Colonic mucosa (tissue), 4 donors: Measurements from ENCODE around the gene EBI3. TPM values are rescaled to one million over a fixed set of nuclear protein-coding genes. Genes with fewer than 3 reads are reported as not detected.
A peak's percentile ranks its signal among the peaks of the same experiment; 100 is the strongest.
"Not testable (repeated sequence)": the region's sequence is repeated elsewhere in the genome, so short reads cannot be mapped to it uniquely, and the experiment has no call there.

Experiments
- DNase-seq: peaks from one replicate; pipeline ENCODE4 v3.0.0-alpha.2; 2020
- H3K27ac ChIP-seq: fragments of 200-600 bp; one replicate; pipeline ENCODE4 v1.8.0; 2021
- H3K27me3 ChIP-seq: fragments of 200-600 bp; one replicate; pipeline ENCODE4 v1.8.0; 2021
- H3K36me3 ChIP-seq: fragments of 200-600 bp; one replicate; pipeline ENCODE4 v1.8.0; 2021
- H3K4me1 ChIP-seq: fragments of 200-600 bp; one replicate; pipeline ENCODE4 v1.8.0; 2021; ENCODE audit warnings: mild to moderate bottlenecking
- H3K4me3 ChIP-seq: fragments of 200-600 bp; one replicate; pipeline ENCODE4 v1.8.0; 2021
- H3K9ac ChIP-seq, 2 donors: one replicate each; pipeline ENCODE4 v1.7.0; 2013; ENCODE audit warnings: control low read depth in 2 of 2, low read depth in 2 of 2, low read length in 2 of 2
- H3K9me3 ChIP-seq: fragments of 200-600 bp; one replicate; pipeline ENCODE4 v1.8.0; 2021
- CTCF ChIP-seq: fragments of 200-600 bp; IDR thresholded peaks from one replicate; pipeline ENCODE4 v1.8.0; 2022; ENCODE audit warnings: antibody characterized with exemption, mild to moderate bottlenecking
- intact Hi-C: fragments of 100-400 bp; cut with DNase I; formaldehyde crosslinking; loops from one replicate; pipeline ENCODE4 v1.14.1; 2022
- total RNA-seq, 2 donors: library from RNA; stranded (reverse); fragmentation: NEBNext Ultra II Directional in 1 of 2; extraction: Animal tissue kit (Norgen Biotek cat#: 25700) in 1 of 2; gene quantifications; one replicate each; pipeline ENCODE4 v1.2.1, GENCODE V29; 2021
- donor health status: healthy.
- donor health status: DM: no; HTN: no; CAD: no.
- donor health status: DM: no; HTN: no; CAD: no.

Gene EBI3
- total RNA-seq, 2 donors from 2014 or later = 0.56 to 1.6 TPM

DNA sequence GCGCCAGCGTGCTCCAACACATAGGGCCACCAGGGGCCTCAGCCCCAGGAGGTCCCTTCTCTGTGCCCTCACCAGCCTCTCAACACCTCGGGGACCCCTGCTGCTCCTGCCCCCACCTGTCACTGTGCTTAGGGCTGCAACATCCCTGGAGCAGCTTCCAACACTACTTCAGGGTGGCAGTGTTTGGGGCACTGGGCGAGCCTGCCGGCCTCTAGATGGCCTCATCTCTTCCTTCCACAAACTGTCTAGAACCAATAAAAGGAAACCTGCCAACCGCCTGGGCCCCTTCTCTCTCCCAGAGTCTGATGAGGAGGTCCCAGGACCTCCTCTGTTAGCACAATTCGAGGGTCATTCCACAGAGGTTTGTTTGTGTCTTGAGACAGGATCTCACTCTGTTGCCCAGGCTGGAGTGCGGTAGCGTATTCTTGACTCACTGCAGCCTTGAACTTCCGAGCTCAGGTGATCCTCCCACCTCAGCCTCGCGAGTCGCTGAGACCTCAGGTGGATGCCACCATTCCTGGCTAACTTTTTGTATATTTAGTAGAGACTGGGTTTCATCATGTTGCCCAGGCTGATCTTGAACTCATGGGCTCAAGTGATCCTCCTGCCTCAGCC, 39.6 kb downstream of the EBI3 start:
- no peaks in the 10 kb centered on the region for H3K4me1 ChIP-seq
- no peaks in the 10 kb centered on the region for H3K36me3 ChIP-seq
- H3K9ac ChIP-seq = peak overlapping the region in 1 of 2 donors; percentile 4
- no peak for TF ChIP-seq CTCF
- no peaks in the 10 kb centered on the region for H3K27me3 ChIP-seq
- H3K4me3 ChIP-seq = no peak overlapping the region
- no peak for DNase-seq
- intact Hi-C loops = loop anchor here (5.0 kb wide), 1 partner anchor 83 kb away; no protein-coding TSS in a partner anchor
- H3K9me3 ChIP-seq = no peaks in the 10 kb centered on the region
- H3K27ac ChIP-seq = peak overlapping the region; percentile 58

DNA sequence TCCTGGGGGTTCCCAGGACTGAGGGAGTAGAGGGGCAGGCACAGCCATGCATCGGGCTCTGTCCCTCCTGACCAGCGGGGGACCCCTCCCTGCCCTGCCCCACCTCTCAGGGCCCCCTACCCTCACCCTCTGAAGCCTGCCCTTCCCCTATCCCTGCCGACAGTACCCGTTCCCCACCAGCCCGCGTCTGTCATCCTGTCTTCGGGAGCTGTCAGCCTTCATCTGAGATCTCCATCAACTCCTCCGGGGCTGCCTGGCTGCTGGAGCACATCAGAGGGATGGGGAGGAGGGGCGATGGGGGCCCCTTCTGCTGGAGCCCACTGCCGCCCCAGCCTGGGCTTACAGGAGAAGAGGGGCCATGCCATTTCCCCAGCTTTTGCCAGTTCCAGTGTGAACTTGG, 43.6 kb downstream of the EBI3 start:
- Histone ChIP-seq H3K36me3 (no peaks in the 10 kb centered on the region), H3K9me3 (no peaks in the 10 kb centered on the region)
- no peak for DNase-seq

GRCh38 chr19:4274321-4274686, 45.0 kb downstream of the EBI3 start:
- H3K9me3 ChIP-seq, DNase-seq, H3K36me3 ChIP-seq, H3K4me1 ChIP-seq, H3K27ac ChIP-seq, H3K9ac ChIP-seq, H3K27me3 ChIP-seq, H3K4me3 ChIP-seq, intact Hi-C loops: not testable (repeated sequence)

More for the DNA sequence above, 43.6 kb downstream of the EBI3 start:
- no peaks in the 10 kb centered on the region for H3K4me1 ChIP-seq
- H3K9ac ChIP-seq = no peak overlapping the region
- intact Hi-C loops = no loop called here
- no peak overlapping the region for H3K4me3 ChIP-seq
- no peak for TF ChIP-seq CTCF
- peaks cover 2% of the 10 kb centered on the region for H3K27me3 ChIP-seq
- no peak overlapping the region for H3K27ac ChIP-seq

DNA sequence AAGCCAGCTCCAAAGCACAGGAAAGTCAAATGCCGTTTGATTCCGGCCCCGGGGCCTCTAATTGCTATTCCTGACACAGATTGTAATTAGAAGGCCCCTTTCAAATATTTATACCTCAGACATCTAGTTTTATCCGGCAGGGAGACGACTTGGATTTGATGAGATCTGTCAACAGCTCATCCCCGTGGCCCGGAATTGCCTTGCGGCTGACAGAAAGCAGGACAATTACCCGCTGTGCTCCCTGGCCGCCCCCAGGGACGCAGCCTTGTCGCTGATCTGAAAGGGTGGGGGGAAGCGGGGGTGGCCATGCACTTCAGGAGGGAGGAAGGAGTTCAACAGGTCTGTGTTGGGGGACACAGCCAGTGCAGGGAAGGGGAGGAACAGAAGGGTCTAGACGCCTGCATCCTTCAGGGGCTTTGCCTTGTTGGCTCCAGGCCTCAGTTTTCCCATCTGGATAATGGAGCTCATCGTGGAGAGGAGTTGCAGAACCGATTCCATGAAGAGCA, 47.9 kb downstream of the EBI3 start:
- no peak overlapping the region for H3K4me3 ChIP-seq
- no peak overlapping the region for H3K9ac ChIP-seq
- H3K27ac ChIP-seq = no peak overlapping the region
- peaks cover 23% of the 10 kb centered on the region for H3K27me3 ChIP-seq
- H3K36me3 ChIP-seq = no peaks in the 10 kb centered on the region
- TF ChIP-seq CTCF = no peak
- H3K4me1 ChIP-seq = peaks cover 9% of the 10 kb centered on the region
- intact Hi-C loops = no loop called here
- no peak for DNase-seq
- no peaks in the 10 kb centered on the region for H3K9me3 ChIP-seq

DNA sequence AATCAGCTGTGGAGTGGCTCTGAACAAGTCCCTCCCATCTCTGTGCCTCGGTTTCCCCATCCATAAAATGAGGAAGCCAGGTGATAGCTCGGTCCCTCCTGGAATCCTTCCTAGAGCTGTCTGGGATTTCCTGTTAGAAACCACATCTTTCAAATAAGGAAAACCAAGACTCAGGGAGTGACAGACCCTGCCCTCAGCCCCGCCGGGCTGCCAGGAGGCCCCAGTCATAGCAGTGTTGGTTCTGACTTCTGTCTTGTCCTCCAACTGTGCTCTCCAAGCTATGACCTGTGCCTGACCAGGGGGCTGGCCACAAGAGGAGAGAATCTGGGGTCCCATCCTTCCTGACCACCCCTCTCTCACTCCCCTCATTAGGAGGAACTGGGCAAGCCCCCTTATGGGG, 48.7 kb downstream of the EBI3 start:
- H3K9me3 ChIP-seq = no peaks in the 10 kb centered on the region
- no peak overlapping the region for H3K27ac ChIP-seq
- H3K27me3 ChIP-seq = peaks cover 23% of the 10 kb centered on the region
- no peaks in the 10 kb centered on the region for H3K36me3 ChIP-seq
- no peak overlapping the region for H3K9ac ChIP-seq
- DNase-seq = no peak
- TF ChIP-seq CTCF = no peak
- peaks cover 9% of the 10 kb centered on the region for H3K4me1 ChIP-seq
- intact Hi-C loops = no loop called here
- no peak overlapping the region for H3K4me3 ChIP-seq

DNA sequence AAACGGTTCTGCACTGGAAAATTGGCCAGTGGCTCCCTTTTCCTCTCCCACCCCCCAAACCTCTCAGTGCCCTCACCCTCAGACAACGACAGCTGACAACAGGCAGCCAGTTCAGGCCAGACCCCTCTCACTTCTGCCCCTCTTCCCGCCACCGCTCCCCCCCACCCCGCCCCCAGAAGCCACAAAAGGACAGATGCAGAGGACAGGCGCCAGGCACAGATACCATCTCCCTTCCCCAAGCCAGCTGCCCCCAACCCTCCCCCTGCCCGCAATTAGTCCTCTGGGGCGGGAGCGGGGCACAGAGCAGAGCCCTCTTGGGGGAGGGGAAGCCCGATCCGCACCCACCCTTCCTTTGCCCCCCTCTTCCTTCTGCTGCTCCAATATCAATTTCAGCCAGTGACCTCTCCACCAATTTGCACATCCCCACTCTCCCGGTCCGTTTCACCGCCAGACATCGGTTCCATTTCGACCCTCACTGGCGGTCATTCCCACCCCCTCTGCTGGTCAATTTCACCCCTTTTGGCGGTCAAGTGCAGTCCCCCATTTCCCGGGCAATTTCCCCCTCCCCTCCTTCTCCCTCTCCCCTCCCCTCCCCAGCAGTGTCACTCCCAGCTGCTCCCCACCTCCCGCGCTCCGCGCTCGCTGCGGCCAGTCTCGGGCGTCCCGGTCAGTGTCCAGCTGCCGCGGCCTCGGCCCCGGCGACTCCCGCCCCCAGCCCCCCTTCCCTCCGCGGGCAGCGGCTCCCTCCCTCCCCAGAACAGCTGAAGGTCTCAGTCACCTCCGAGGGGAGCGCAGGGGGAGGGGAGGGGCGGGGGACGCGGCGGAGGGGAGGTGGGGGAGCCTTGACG, 49.3 kb downstream of the EBI3 start, which contains the start of gene SHD:
SHD (plus strand) TSS at position 848 of the 848 bp plus-strand sequence. CDS start 798 bp downstream, outside the sequence.
- Histone ChIP-seq H3K9ac (no peak within 1 kb of the TSS), H3K36me3 (no peaks in the 10 kb centered on the region), H3K9me3 (no peaks in the 10 kb centered on the region), H3K27ac (no peak within 1 kb of the TSS), H3K4me3 (peak within 1 kb of the TSS; percentile 16), H3K4me1 (peaks cover 9% of the 10 kb centered on the region), H3K27me3 (peaks cover 23% of the 10 kb centered on the region)
- TF ChIP-seq CTCF = no peak
- DNase-seq = no peak
- intact Hi-C loops = no loop called here
